GM06990 (cell line): Measurements from ENCODE around the gene NAT9.

Experiments used
- DNase-seq: peaks from one replicate; pipeline ENCODE4 v3.0.0-alpha.2; 2011; ENCODE audit not compliant: insufficient read length; ENCODE audit errors: extremely low read depth
- H3K27me3 ChIP-seq: replicated peaks from 2 replicates; pipeline ENCODE4 v1.6.0; 2011; ENCODE audit warnings: low read length; ENCODE audit not compliant: control insufficient read depth, insufficient read depth
- H3K36me3 ChIP-seq: 2 replicates; pipeline ENCODE4 v1.5.1; 2011; ENCODE audit warnings: low read length; ENCODE audit not compliant: control insufficient read depth, insufficient read depth
- H3K4me3 ChIP-seq: replicated peaks from 2 replicates; pipeline ENCODE4 v1.5.1; 2011; ENCODE audit warnings: low read depth, mild to moderate bottlenecking, control low read depth, low read length
- CTCF ChIP-seq: IDR thresholded peaks from 2 replicates; pipeline ENCODE4 v1.5.1; 2011; ENCODE audit warnings: low read length, control low read depth, mild to moderate bottlenecking, inconsistent platforms; ENCODE audit not compliant: insufficient read depth, poor library complexity, severe bottlenecking

NAT9 gene

GRCh38 chr17:74757931-74758847 lies 18.0 kb downstream of the NAT9 start:
- Histone ChIP-seq H3K4me3 (no peak overlapping the region), H3K36me3 (peaks cover 2% of the 10 kb centered on the region; the same call in 1 of the 2 replicates), H3K27me3 (no peaks in the 10 kb centered on the region)
- DNase-seq: no peak
- no peak for TF ChIP-seq CTCF

DNA sequence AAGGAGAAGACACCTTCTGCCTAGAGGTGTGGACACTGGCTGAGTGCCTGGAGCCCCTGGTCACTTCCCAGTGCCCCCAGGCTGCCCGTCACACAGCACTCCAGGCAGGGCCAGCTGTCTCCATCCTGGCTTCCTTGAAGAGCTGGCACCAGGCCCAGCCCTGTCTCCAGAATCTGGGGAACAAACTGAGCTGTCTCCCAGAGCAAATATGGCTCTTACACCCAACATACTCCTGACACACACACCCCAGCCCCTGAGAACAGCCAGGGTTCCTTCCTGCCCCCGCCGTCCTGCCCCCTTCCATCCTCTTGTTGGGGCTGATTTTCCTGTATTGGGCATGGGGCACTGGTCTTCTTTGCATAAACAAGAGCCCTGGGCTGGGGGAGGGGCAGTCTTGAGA lies 18.6 kb downstream of the NAT9 start:
- Histone ChIP-seq H3K4me3 (no peak overlapping the region), H3K27me3 (no peaks in the 10 kb centered on the region), H3K36me3 (no peaks in the 10 kb centered on the region; the same call in 1 of the 2 replicates)
- no peak for TF ChIP-seq CTCF
- no peak for DNase-seq

DNA sequence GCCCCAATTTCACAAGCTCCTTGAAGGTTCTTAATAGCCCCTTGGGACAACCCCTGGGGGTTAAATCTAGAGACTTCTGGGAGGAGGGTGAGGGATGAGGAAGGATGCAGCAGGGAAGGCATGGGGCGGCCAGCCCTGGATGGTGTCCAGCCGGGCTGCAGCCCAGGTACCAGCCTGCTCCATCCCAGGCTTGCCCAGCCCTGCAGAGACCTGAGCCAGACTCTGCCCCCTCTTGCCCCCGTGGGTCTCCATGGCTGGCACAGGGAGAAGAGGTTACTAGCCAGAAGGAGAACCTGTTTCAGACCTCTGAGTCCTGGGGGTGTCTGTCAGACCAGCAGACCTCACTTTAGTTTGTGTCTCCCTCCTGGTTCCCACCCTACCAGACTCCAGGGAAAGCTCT lies 19.3 kb downstream of the NAT9 start:
- no peak for TF ChIP-seq CTCF
- Histone ChIP-seq H3K36me3 (no peaks in the 10 kb centered on the region; the same call in 1 of the 2 replicates), H3K4me3 (no peak overlapping the region), H3K27me3 (no peaks in the 10 kb centered on the region)
- no peak for DNase-seq

DNA sequence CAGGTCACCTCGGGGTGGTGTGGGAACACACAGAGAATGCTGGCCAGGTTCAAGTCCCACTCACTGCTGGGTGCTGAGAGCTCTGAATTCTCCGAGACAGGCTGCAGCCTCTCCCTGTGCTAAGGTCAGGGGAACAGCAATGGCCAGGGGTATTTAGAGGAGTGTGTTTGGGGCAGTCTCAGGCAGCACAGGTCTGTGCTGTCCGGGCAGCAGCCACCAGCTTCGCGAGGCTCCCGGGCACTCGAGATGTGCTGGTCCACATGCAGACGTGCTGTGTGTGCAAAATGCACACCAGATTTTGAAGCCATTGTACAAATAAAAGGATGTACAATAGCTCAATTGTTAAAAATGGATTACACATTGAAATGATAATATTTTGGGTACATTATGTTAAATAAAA lies 20.6 kb downstream of the NAT9 start:
- DNase-seq: no peak
- H3K36me3 ChIP-seq: no peaks in the 10 kb centered on the region; the same call in 1 of the 2 replicates
- no peak for TF ChIP-seq CTCF
- no peaks in the 10 kb centered on the region for H3K27me3 ChIP-seq
- no peak overlapping the region for H3K4me3 ChIP-seq

- no peak for TF ChIP-seq CTCF
- no peak for DNase-seq
- H3K4me3 ChIP-seq: no peak overlapping the region
Observed at GRCh38 chr17:74754832-74755231, 21.3 kb downstream of the NAT9 start.

More at GRCh38 chr17:74754832-74755231, 21.3 kb downstream of the NAT9 start:
- no peaks in the 10 kb centered on the region for H3K27me3 ChIP-seq
- no peaks in the 10 kb centered on the region; the same call in 1 of the 2 replicates for H3K36me3 ChIP-seq
